AG10803 (cell line): Measurements from ENCODE around the gene RANBP3L.
"Not testable (repeated sequence)": the region's sequence is repeated elsewhere in the genome, so short reads cannot be mapped to it uniquely, and the experiment has no call there.

Experiments used
- DNase-seq: peaks from one replicate; pipeline ENCODE4 v3.0.0; 2010; ENCODE audit warnings: low read depth
- H3K4me3 ChIP-seq: 2 replicates; pipeline ENCODE4 v1.5.1; 2011; ENCODE audit warnings: mild to moderate bottlenecking, low read length, control low read depth
- TF ChIP-seq, protein P1 (sequence below): conservative IDR thresholded peaks from 2 replicates; pipeline ENCODE4 v1.5.1; 2011; ENCODE audit warnings: mild to moderate bottlenecking, low read length, control low read depth, inconsistent platforms

RANBP3L gene, protein sequence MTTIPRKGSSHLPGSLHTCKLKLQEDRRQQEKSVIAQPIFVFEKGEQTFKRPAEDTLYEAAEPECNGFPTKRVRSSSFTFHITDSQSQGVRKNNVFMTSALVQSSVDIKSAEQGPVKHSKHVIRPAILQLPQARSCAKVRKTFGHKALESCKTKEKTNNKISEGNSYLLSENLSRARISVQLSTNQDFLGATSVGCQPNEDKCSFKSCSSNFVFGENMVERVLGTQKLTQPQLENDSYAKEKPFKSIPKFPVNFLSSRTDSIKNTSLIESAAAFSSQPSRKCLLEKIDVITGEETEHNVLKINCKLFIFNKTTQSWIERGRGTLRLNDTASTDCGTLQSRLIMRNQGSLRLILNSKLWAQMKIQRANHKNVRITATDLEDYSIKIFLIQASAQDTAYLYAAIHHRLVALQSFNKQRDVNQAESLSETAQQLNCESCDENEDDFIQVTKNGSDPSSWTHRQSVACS

DNA sequence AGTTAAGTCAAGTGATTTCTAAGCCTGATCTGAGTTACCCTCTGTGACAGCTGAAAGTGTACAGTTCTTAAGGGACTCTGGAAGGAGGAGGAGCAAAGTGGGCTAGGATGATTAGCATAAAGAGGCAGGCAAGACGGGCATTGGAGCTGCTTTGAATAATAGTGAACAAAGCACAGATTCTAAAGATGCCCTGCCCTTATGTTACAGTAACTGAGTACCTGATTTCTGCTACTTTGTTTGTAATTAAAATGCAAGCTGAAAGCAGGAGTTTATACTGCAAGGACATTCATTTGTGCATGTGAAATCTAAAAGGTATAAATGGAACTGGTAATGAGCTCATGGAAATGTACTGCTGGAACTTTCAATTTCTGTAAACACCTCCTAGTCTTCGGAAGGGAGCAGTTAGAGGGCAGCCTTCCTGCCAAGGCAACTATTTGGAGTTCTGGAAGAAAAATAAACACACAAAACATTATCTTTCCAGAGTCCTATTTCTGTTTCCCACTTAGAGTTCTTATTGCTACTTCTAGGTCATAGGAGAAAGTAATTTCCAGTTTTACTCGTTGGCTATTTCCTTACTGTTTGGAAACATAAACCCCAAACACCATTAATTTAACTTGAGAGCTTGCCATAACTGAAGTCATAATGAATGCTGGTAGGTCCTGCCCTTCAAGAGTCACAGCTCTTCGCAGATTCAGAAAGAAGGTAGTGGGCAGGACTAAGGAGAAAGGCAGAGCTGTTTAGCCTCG, at the start of gene RANBP3L:
TSS of gene RANBP3L (minus strand) at position 45 of the 746 bp plus-strand sequence. CDS start 486 bp downstream, outside the sequence.
- TF ChIP-seq, protein P1, sequence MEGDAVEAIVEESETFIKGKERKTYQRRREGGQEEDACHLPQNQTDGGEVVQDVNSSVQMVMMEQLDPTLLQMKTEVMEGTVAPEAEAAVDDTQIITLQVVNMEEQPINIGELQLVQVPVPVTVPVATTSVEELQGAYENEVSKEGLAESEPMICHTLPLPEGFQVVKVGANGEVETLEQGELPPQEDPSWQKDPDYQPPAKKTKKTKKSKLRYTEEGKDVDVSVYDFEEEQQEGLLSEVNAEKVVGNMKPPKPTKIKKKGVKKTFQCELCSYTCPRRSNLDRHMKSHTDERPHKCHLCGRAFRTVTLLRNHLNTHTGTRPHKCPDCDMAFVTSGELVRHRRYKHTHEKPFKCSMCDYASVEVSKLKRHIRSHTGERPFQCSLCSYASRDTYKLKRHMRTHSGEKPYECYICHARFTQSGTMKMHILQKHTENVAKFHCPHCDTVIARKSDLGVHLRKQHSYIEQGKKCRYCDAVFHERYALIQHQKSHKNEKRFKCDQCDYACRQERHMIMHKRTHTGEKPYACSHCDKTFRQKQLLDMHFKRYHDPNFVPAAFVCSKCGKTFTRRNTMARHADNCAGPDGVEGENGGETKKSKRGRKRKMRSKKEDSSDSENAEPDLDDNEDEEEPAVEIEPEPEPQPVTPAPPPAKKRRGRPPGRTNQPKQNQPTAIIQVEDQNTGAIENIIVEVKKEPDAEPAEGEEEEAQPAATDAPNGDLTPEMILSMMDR = no peak
- DNase-seq = no peak
- no peak within 1 kb of the TSS; the same call in 1 of the 2 replicates for H3K4me3 ChIP-seq

DNA sequence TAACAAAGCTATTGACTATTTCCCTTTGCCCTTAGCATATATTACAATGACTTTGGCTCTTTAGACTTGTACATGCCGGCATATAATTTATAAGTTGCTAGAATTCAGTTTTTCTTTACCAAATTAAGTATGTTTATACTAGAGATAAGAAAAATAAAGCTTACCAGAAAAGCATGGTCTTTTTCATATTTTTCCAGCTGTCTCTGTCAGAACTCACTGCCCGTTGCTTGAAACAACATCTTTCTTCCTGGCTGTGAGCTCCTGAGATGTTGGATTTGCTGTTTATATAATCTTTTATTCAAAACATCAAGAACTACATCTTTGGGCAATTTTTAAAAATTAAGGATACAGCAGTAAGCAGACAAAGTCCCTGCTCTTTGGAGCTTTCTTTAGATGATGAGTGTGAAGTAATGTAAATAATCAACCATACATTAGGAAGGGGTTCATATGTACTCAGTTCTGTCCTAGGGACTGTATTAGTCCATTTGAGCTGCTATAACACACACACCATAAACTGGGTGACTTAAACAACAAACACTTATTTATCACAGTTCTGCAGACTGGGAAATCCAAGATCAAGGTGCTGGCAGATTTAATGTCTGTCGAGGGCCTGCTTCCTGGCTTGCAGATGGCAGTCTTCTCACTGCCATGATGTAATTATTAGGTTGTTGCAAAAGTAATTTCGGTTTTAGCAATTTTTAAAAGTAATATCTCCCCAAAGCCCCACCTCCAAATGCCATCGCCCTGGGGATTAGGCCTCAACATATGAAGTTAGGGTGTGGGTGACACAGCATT, 45.4 kb upstream of the RANBP3L start:
- H3K4me3 ChIP-seq = no peak overlapping the region
- TF ChIP-seq, protein P1 = no peak
- DNase-seq = no peak

DNA sequence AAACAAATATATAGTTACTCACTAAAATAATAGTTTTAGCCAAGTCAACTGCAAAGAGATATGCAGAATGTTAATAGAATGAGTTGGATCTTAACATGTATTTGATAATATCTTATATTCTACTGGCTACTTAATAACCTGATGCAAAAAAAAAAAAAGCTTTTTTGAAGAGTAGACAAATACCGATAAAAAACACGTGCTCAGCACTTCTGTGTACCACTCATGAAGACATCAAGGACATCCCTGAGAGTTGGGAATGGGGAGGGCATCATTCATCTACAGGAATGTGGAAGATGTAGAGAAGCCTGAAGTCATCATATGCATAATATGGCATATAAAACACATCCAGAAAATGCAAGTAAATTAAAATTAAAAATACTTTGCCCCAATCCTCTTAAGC, 43.2 kb upstream of the RANBP3L start:
- H3K4me3 ChIP-seq = no peak overlapping the region
- TF ChIP-seq, protein P1 = no peak
- no peak for DNase-seq

DNA sequence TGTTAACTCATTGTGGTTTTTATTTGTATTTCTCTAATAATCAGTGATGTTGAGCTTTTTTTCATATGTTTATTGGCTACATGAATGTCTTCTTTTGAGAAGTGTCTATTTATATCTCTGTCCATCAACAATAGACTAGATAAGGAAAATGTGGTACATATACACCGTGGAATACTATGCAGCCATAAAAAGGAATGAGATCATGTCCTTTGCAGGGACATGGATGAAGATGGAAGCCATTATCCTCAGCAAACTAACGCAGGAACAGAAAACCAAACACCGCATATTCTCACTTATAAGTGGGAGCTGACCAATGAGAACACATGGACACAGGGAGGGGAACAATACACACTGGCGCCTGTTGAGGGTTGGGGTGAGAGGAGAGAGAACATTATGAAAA, 40.0 kb upstream of the RANBP3L start:
- DNase-seq, H3K4me3 ChIP-seq: not testable (repeated sequence)

DNA sequence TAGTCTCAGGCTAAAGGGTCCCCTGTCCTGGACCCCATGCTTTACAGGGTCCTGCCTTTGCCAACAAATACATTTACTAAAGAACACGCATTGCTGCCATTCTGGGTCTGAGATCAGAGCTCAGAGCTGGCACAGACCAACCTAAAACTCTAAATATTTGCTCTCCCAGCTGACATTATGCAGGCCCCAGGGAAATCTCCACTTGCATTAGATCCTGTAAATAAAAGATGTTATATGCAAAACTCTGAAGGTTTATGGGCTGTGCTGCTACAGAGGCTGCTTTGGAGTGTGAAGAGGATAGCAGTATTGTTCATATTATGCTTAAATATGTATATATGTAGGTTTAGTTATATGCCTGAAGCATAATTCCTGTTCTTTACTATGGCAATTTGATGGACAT, 35.9 kb upstream of the RANBP3L start:
- no peak overlapping the region for H3K4me3 ChIP-seq
- TF ChIP-seq, protein P1 = no peak
- DNase-seq = no peak

DNA sequence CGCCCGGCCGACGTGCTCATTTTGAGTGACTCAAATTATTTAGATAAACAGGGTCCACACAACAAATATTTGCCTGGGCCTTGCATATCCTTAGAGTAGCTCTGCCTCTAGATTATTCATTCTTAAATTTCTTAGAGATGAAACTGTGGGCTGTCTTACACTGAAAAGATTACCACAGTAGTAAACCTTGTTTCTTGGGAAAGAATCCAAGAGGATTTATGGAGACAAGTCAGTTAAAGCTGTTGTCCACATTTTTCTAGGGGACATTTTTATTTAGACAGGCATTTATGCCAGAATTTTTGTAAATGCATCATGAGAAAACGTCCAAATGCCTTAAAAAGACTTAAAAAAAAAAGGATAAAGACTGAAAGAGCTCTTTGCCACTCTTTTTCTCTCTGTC, 32.6 kb upstream of the RANBP3L start:
- TF ChIP-seq, protein P1 = no peak
- H3K4me3 ChIP-seq = no peak overlapping the region
- peak; percentile 65 for DNase-seq

DNA sequence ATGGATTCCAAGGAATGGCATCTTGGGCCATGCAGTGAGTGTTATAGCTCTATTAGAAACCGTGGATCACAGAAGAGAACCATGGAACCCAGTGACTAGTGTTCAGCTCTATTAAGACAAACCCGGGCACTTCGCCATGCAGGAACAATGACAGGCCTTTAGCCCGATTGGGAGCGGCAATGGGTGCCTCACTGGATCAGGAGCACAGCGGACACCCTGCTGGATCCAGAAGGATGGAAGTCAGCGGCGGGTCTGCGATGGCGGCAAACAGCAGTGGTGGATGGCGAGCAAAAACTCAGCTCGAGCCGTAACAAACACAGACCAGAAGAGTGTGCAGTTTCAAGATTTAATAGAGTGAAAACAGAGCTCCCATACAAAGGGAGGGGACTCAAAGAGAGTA, 31.0 kb upstream of the RANBP3L start:
- H3K4me3 ChIP-seq, DNase-seq: not testable (repeated sequence)
